Activated CD8-positive, alpha-beta memory T cell treated with anti-CD3 and anti-CD28 coated beads, Interleukin-2, amount 50 U/mL, for 1 hour (primary cell): Measurements from ENCODE around the gene CTSD.
"Not testable (repeated sequence)": the region's sequence is repeated elsewhere in the genome, so short reads cannot be mapped to it uniquely, and the experiment has no call there.

Experiments
- DNase-seq: peaks from one replicate; pipeline ENCODE4 v3.0.0-alpha.2; 2020; ENCODE audit errors: extremely low read depth

Gene CTSD

GRCh38 chr11:1770061-1770460, 6.3 kb upstream of the CTSD start:
- DNase-seq = no peak

GRCh38 chr11:1769304-1769936, 5.7 kb upstream of the CTSD start:
- DNase-seq = not testable (repeated sequence)

GRCh38 chr11:1768141-1768469, 4.4 kb upstream of the CTSD start:
- DNase-seq = no peak

- DNase-seq = no peak
These were observed 3.8 kb upstream of the CTSD start for GRCh38 chr11:1767399-1768140.

- DNase-seq = no peak
These were observed 3.1 kb upstream of the CTSD start for GRCh38 chr11:1766719-1767398.

- DNase-seq = no peak
These were observed 2.4 kb upstream of the CTSD start for GRCh38 chr11:1765871-1766718.

- no peak for DNase-seq
These were observed 361 bp downstream of the CTSD start for GRCh38 chr11:1763336-1763795.

GRCh38 chr11:1762537-1763302, 1.0 kb downstream of the CTSD start:
- no peak for DNase-seq

- DNase-seq = no peak
These were observed 1.7 kb downstream of the CTSD start for GRCh38 chr11:1761857-1762536.

- DNase-seq = no peak
These were observed 2.4 kb downstream of the CTSD start for GRCh38 chr11:1761110-1761856.

- no peak for DNase-seq
These were observed 3.2 kb downstream of the CTSD start for GRCh38 chr11:1760351-1761109.

- DNase-seq = no peak
These were observed 3.9 kb downstream of the CTSD start for GRCh38 chr11:1759851-1760220.

GRCh38 chr11:1759151-1759850, 4.4 kb downstream of the CTSD start:
- DNase-seq = no peak

GRCh38 chr11:1758611-1759150, 5.0 kb downstream of the CTSD start:
- DNase-seq = no peak

GRCh38 chr11:1757861-1758610, 5.7 kb downstream of the CTSD start:
- DNase-seq = no peak

GRCh38 chr11:1756791-1757771, 6.6 kb downstream of the CTSD start:
- no peak for DNase-seq
